ENCODE data around the gene APP.

APP gene

DNA sequence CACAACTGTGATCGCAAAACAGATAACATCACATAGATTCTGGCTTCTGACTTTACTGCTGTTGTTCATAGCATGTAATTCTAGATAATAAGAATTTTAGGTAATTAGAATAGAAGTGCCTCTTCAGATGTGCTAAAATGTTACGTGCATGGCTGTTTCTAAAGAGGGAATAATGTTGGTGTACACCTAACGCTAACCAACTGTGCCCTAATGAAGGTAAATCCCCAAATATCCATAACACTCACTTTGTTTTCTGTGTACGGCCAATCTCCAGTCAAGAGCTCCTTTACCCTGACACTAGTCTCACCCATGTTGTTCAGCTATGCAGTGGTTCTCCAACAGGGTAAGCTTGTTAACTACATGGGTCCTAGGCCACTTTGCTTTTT is 44.4 kb downstream of the APP start:
- DNase-seq (ENCODE audit: low read depth): no peak

GRCh38 chr21:26125433-26126167 is 45.0 kb downstream of the APP start:
- DNase-seq (ENCODE audit: low read depth): no peak

GRCh38 chr21:26124896-26125295 is 45.7 kb downstream of the APP start:
- no peak for DNase-seq (ENCODE audit: low read depth)

GRCh38 chr21:26124421-26124833 is 46.1 kb downstream of the APP start:
- no peak for DNase-seq (ENCODE audit: low read depth)

DNA sequence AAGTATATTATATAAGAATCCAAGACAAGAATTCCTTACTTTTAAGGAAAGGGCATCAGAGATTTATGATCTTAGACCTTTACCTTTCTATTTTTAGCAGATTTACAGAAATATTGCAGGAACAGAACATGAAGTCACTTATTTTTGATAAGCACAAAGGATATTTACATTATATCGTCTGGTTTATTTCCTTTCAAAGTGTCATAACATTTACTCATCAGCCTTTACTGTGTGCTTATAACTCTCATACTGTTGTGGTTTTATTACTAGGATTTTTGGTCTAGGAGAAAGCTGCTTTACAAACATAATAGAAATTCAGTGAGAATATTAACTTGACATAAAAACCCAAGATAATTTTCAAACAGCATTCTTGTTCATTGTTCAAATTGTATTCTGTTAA is 47.6 kb downstream of the APP start:
- DNase-seq (ENCODE audit: low read depth): no peak

GRCh38 chr21:26120828-26121227 is 49.7 kb downstream of the APP start:
- no peak for DNase-seq (ENCODE audit: low read depth)

DNA sequence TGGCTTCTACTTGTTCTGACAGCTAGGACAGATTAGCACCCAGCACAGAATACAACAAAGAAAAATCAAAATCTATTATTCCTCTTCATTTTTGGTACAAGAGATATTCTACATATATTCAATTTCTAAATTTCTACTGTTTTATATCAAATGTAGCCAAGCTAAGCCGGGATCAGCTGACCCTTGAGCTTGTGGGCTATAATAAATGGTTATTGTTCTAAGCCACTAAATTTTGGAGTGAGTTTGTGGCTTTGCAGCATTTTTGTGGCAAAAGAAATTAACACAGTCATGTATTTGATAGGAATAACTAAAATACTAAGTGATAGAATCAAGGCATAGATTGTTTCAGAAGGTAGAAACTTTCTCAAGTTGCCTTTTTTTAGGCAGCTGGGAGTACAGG is 50.7 kb downstream of the APP start:
- no peak for DNase-seq (ENCODE audit: low read depth)

GRCh38 chr21:26118938-26119540 is 51.5 kb downstream of the APP start:
- DNase-seq (ENCODE audit: low read depth): no peak

- DNase-seq (ENCODE audit: low read depth): no peak
Observed at GRCh38 chr21:26117972-26118367, 52.6 kb downstream of the APP start.

DNA sequence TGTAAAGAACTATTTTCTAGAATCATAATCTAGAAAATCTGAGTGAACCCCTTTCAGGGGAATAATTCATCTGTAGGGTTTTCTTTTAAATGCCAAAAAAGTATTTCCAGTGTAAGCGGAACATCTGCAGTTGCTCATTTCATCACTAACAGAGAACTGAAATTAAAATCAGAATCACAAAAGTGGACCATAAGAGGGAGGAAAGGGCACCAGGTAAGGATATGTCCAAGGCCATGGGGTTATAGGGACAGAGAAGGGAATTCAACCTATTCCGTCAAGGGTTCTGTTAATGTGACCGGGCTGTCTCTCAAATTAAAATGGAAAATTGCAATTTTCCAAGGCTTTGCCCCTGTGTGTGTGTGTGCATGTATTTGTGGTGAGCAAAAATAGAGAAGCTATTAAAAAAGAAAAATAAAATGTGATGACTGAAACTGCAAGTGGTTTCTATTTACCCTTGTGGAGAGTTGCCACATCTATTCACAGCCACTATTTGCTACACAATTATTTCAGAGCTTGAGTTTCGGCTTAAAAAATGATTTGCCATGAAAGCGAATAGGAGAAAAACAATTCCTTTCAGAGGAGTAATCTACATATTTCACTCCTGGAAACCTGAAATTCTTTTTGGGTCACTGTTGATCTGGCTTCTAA is 53.1 kb downstream of the APP start:
- no peak for DNase-seq (ENCODE audit: low read depth)

DNA sequence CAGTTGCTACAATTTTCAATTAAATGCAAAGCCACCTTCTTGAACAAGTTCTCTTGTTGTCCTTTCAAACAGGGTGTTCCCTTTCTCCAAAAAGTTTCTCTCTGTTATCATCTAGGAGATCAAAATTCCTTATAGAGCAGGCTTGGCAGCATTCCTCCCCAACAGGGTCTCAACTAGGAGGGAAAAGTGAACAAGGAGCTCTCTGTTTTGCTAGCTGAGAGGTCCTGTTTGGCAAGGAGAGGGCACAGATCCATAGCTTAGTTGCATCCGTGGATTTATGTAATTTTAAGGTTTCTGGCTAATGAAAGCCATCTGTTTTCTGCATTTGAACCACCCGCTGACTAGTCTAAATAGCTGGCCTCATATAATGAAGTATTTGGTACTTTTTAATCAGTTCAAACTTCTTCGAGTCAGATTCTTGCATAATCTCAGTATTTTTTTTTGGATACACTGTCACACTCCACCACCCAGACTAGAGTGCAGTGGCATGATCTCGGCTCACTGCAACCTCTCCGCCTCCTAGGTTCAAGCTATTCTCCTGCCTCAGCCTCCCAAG is 54.0 kb downstream of the APP start:
- DNase-seq (ENCODE audit: low read depth): peak; percentile 72

- peak; percentile 62 for DNase-seq (ENCODE audit: low read depth)
Observed at GRCh38 chr21:26115899-26116298, 54.7 kb downstream of the APP start.

DNA sequence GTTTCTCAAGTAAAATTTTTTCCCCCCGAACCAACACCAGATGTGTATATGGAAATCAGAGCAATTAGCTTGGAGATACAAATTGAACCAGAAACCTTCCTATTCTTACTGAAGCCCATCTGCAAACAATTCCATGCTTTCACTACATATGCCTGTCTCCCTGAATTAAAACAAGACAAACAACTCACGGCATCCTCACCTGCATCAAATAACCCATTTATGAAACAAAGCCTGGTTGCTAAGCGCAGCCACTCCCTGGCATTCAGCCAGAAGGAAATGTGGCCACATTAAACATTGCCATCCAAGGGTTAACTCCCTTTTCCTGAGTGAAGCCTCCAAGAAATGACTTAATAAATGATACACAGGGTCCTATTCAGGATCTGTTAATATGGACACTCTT is 55.3 kb downstream of the APP start:
- no peak for DNase-seq (ENCODE audit: low read depth)

- no peak for DNase-seq (ENCODE audit: low read depth)
Observed at GRCh38 chr21:26112975-26113374, 57.6 kb downstream of the APP start.

- no peak for DNase-seq (ENCODE audit: low read depth)
Observed at GRCh38 chr21:26112127-26112742, 58.3 kb downstream of the APP start.

- no peak for DNase-seq (ENCODE audit: low read depth)
Observed at GRCh38 chr21:26110715-26111114, 59.9 kb downstream of the APP start.

GRCh38 chr21:26107429-26107828 is 63.1 kb downstream of the APP start:
- no peak for DNase-seq (ENCODE audit: low read depth)

- no peak for DNase-seq (ENCODE audit: low read depth)
Observed at GRCh38 chr21:26106562-26106961, 64.0 kb downstream of the APP start.

GRCh38 chr21:26105819-26106218 is 64.8 kb downstream of the APP start:
- DNase-seq (ENCODE audit: low read depth): no peak

GRCh38 chr21:26100573-26100972 is 70.0 kb downstream of the APP start:
- no peak for DNase-seq (ENCODE audit: low read depth)

GRCh38 chr21:26099610-26100219 is 70.9 kb downstream of the APP start:
- peak; percentile 72 for DNase-seq (ENCODE audit: low read depth)

DNA sequence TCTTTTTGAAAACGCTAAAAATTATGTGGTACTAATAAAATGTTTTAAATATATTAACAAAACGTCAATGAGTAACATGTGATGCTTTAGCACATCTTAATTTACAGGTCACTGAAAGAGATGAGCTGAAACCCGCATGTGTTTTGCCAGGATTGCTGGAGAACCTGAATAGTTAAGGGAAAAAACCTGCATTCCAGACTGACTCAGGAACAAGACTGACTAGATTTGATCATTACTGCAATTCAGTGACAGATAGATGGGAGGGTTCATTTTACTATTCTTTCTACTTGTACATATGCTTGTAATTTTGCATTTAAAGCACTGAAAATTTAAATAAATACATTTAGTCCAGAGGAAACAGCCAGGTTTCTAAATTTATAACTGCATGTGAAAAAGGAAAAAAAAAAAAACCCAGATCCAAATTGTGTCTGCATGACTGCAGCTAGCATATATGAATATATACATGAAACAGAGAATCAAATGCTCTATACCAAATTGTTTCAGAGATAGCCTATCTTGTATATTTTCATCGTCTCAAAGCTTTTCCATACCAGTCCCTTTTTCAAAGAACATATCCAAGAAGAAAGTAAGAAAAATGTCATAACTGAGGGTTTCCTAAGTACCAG is 71.7 kb downstream of the APP start:
- DNase-seq (ENCODE audit: low read depth): no peak
